Fibroblast of skin of scalp (primary cell): Measurements from ENCODE around the gene DOHH. TPM values are rescaled to one million over a fixed set of nuclear protein-coding genes. Genes with fewer than 3 reads are reported as not detected.

Source experiments
- DNase-seq: peaks from one replicate; pipeline ENCODE4 v3.0.0-alpha.2; 2013
- polyA plus RNA-seq, 2 experiments: library from polyadenylated mRNA; unstranded; fragments of 120-200 nt; gene quantifications; one replicate each; pipeline ENCODE4 v1.2.1, GENCODE V29; 2013; ENCODE audit not compliant: insufficient read length in 2 of 2

The DOHH gene
- 13.2 TPM for polyA plus RNA-seq (2013, experiment 1 of 2; ENCODE audit: insufficient read length)
- polyA plus RNA-seq (2013, experiment 2 of 2; ENCODE audit: insufficient read length): 15.4 TPM

- DNase-seq: peak; percentile 96
Measured at GRCh38 chr19:3500429-3501101, at the start of gene DOHH. TSS of gene DOHH (minus strand) at chr19:3500674. CDS start at chr19:3496814, 3,860 bp downstream.

- DNase-seq: no peak
Measured at GRCh38 chr19:3549816-3550215, 49.3 kb upstream of the DOHH start.

- no peak for DNase-seq
Measured at GRCh38 chr19:3548606-3549005, 48.1 kb upstream of the DOHH start.

GRCh38 chr19:3547767-3548282 is 47.4 kb upstream of the DOHH start:
- no peak for DNase-seq

GRCh38 chr19:3547301-3547731 is 46.8 kb upstream of the DOHH start:
- DNase-seq: no peak

GRCh38 chr19:3546119-3546518 is 45.6 kb upstream of the DOHH start:
- no peak for DNase-seq

- no peak for DNase-seq
Measured at GRCh38 chr19:3545669-3546034, 45.2 kb upstream of the DOHH start.

- peak; percentile 55 for DNase-seq
Measured at GRCh38 chr19:3544742-3545668, 44.5 kb upstream of the DOHH start.

- no peak for DNase-seq
Measured at GRCh38 chr19:3544058-3544376, 43.5 kb upstream of the DOHH start.

GRCh38 chr19:3543150-3544057 is 42.9 kb upstream of the DOHH start:
- no peak for DNase-seq

GRCh38 chr19:3539756-3540118 is 39.3 kb upstream of the DOHH start:
- DNase-seq: no peak

GRCh38 chr19:3538965-3539755 is 38.7 kb upstream of the DOHH start, which contains the start of gene TEKTIP1:
TSS of gene TEKTIP1 (plus strand) at chr19:3539174. CDS start at chr19:3539178, 4 bp downstream.
- no peak for DNase-seq

- no peak for DNase-seq
Measured at GRCh38 chr19:3538258-3538929, 37.9 kb upstream of the DOHH start.

- DNase-seq: no peak
Measured at GRCh38 chr19:3537438-3538240, 37.2 kb upstream of the DOHH start.

GRCh38 chr19:3537101-3537437 is 36.6 kb upstream of the DOHH start:
- DNase-seq: no peak

- no peak for DNase-seq
Measured at GRCh38 chr19:3536429-3537100, 36.1 kb upstream of the DOHH start.

GRCh38 chr19:3535981-3536380 is 35.5 kb upstream of the DOHH start:
- DNase-seq: no peak

GRCh38 chr19:3535563-3535965 is 35.1 kb upstream of the DOHH start:
- DNase-seq: no peak

GRCh38 chr19:3535235-3535535 is 34.7 kb upstream of the DOHH start:
- no peak for DNase-seq
